ENCODE measurements around the gene SMAD3. TPM values are rescaled to one million over a fixed set of nuclear protein-coding genes. Genes with fewer than 3 reads are reported as not detected.
A peak's percentile ranks its signal among the peaks of the same experiment; 100 is the strongest.

SMAD3 gene
- total RNA-seq, 4 donors from 2014 or later, result 25.9 to 69.4 (median 35.2) TPM

- intact Hi-C loops (cut with DNase I; ENCODE audit: low total_unique reads), result no loop called here
- H3K4me3 ChIP-seq (ENCODE audit: low read depth, poor library complexity, severe bottlenecking), result no peak overlapping the region
- WGBS, 2 donors, result 29 to 31% methylated on average over 6 of the region's 6 CpGs
- peak; percentile 74 to 91 for DNase-seq (ENCODE audit: low spot score in 2 of 2)
- TF ChIP-seq POLR2A (IDR thresholded peaks at IDR 0.05), result no peak
- no peak for TF ChIP-seq CTCF (IDR thresholded peaks at IDR 0.05)
These were observed 120.8 kb downstream of the SMAD3 start for GRCh38 chr15:67186226-67186649.

- TF ChIP-seq CTCF (IDR thresholded peaks at IDR 0.05), result no peak
- TF ChIP-seq POLR2A (IDR thresholded peaks at IDR 0.05), result no peak
- peak in 1 of 2 donors; percentile 84 for DNase-seq (ENCODE audit: low spot score in 2 of 2)
- intact Hi-C loops (cut with DNase I; ENCODE audit: low total_unique reads), result no loop called here
- H3K4me3 ChIP-seq (ENCODE audit: low read depth, poor library complexity, severe bottlenecking), result no peak overlapping the region
- 63 to 68% methylated on average over 4 of the region's 4 CpGs for WGBS, 2 donors
These were observed 121.3 kb downstream of the SMAD3 start for GRCh38 chr15:67186688-67187087.

GRCh38 chr15:67187351-67187854 is 122.0 kb downstream of the SMAD3 start:
- TF ChIP-seq POLR2A (IDR thresholded peaks at IDR 0.05), result no peak
- TF ChIP-seq CTCF (IDR thresholded peaks at IDR 0.05), result no peak
- DNase-seq (ENCODE audit: low spot score in 2 of 2), result peak in 1 of 2 donors; percentile 83
- no peak overlapping the region for H3K4me3 ChIP-seq (ENCODE audit: low read depth, poor library complexity, severe bottlenecking)
- intact Hi-C loops (cut with DNase I; ENCODE audit: low total_unique reads), result no loop called here
- 83 to 84% methylated on average over 12 of the region's 12 CpGs for WGBS, 2 donors

GRCh38 chr15:67188551-67189218 is 123.3 kb downstream of the SMAD3 start:
- 61% methylated on average over 8 of the region's 8 CpGs for WGBS, 2 donors
- no peak overlapping the region for H3K4me3 ChIP-seq (ENCODE audit: low read depth, poor library complexity, severe bottlenecking)
- peak in 1 of 2 donors; percentile 86 for DNase-seq (ENCODE audit: low spot score in 2 of 2)
- intact Hi-C loops (cut with DNase I; ENCODE audit: low total_unique reads), result no loop called here
- TF ChIP-seq POLR2A (IDR thresholded peaks at IDR 0.05) (no peak), CTCF (IDR thresholded peaks at IDR 0.05) (no peak)

- 57 to 76% methylated on average over 21 to 26 of the region's 26 CpGs for WGBS, 2 donors
- no peak for TF ChIP-seq POLR2A (IDR thresholded peaks at IDR 0.05)
- no peak for TF ChIP-seq CTCF (IDR thresholded peaks at IDR 0.05)
- no peak overlapping the region for H3K4me3 ChIP-seq (ENCODE audit: low read depth, poor library complexity, severe bottlenecking)
- DNase-seq (ENCODE audit: low spot score in 2 of 2), result peak; percentile 70 to 93
- intact Hi-C loops (cut with DNase I; ENCODE audit: low total_unique reads), result no loop called here
These were observed 124.1 kb downstream of the SMAD3 start for GRCh38 chr15:67189326-67190051.
